IPS-18c (cell line): ENCODE results near the gene CRADD.
"Not testable (repeated sequence)": the region's sequence is repeated elsewhere in the genome, so short reads cannot be mapped to it uniquely, and the experiment has no call there.

Source experiments
- H3K4me3 ChIP-seq: 2 replicates; pipeline ENCODE4 v1.7.0; 2013; ENCODE audit warnings: low read depth, mild to moderate bottlenecking, low read length, moderate library complexity; ENCODE audit not compliant: insufficient read depth
- H3K9me3 ChIP-seq: one replicate; pipeline ENCODE4 v1.6.1; 2013; ENCODE audit warnings: mild to moderate bottlenecking, low read length, moderate library complexity; ENCODE audit not compliant: control insufficient read depth, insufficient read depth

Gene CRADD

DNA sequence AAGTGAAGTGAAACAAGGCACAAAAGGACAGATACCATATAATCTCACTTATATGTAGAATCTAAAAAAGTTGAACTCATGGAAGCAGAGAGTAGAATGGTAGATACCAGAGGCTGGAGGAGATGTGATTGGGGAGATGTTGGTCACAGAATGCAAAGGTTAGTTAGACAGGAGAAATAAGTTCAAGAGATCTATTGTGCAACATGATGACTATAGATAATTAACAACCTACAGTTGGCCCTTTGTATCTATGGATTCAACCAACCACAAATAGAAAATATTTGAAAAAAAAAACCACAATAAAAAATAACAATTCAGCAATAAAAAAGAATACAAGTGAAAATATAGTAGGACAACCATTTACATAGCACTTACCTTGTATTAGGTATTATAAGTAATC is 19.3 kb downstream of the CRADD start:
- H3K4me3 ChIP-seq: no peak overlapping the region
- no peaks in the 10 kb centered on the region for H3K9me3 ChIP-seq

- no peak overlapping the region for H3K4me3 ChIP-seq
- H3K9me3 ChIP-seq: no peaks in the 10 kb centered on the region
Observed at GRCh38 chr12:93698307-93699092, 21.3 kb downstream of the CRADD start.

GRCh38 chr12:93699271-93700145 is 22.3 kb downstream of the CRADD start:
- Histone ChIP-seq H3K4me3 (no peak overlapping the region), H3K9me3 (no peaks in the 10 kb centered on the region)

GRCh38 chr12:93702707-93703315 is 25.6 kb downstream of the CRADD start:
- Histone ChIP-seq H3K9me3 (no peaks in the 10 kb centered on the region), H3K4me3 (no peak overlapping the region)

DNA sequence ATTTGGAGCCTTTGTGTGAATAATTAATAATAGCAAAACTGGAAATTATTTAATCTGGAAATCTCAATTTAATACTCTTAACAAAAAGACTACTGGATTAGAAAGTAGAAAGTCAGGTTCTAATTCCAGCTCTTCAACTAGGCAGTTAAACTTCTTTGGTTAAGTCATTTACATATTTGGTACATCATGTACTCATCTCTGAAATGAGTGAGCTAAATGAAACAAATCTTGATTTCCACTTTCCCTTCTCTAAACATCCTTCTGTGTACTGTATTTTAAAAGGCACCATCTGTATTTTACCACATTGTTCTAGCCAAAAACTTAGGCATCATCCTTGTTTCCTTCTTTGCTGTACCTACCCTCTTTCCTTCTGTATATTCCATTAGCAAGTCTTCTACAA is 26.9 kb downstream of the CRADD start:
- H3K9me3 ChIP-seq: no peaks in the 10 kb centered on the region

DNA sequence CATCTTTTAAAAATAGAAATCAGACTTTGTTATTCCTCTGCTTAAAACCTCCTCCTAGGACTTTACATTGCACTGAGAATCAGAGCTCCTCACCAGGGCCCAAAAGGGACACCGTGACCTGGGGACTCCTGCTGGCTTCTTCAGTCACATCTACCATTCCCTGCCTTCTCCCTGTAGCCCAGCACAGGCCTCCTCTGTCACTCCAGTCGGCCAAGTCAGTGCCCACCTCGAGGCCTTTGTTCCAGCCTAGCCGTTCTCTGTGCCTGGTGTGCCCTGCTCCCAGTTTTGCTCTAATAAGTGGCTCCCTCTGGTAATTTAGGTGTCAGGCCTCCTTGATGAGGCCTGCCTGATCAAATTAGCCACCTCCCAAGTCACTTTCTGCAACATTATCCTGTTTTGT is 27.4 kb downstream of the CRADD start:
- Histone ChIP-seq H3K9me3 (no peaks in the 10 kb centered on the region), H3K4me3 (no peak overlapping the region)

More for the DNA sequence above, 26.9 kb downstream of the CRADD start:
- no peak overlapping the region for H3K4me3 ChIP-seq

- Histone ChIP-seq H3K4me3 (no peak overlapping the region), H3K9me3 (no peaks in the 10 kb centered on the region)
Observed at GRCh38 chr12:93705237-93705636, 28.1 kb downstream of the CRADD start.

DNA sequence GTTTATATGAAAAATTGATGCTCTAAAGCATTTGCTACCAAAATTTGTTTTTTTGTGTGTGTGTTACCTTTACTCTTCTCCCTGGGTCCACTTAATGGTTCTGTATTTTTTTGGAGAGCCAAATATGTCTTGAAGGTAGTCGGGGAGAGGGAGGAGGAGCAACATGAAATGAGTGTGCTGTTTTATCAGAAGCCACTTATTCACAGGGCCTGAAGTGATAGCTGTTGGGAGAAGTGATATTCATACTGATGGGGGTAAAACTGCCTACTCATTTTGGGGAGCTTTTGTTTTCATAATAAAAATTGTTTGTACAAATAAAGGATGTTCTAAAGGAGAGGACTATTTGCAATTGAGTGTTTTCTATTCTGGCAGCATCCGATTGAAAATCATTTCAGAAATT is 29.2 kb downstream of the CRADD start:
- H3K4me3 ChIP-seq: no peak overlapping the region
- H3K9me3 ChIP-seq: no peaks in the 10 kb centered on the region

GRCh38 chr12:93706824-93707223 is 29.6 kb downstream of the CRADD start:
- Histone ChIP-seq H3K9me3 (no peaks in the 10 kb centered on the region), H3K4me3 (no peak overlapping the region)

DNA sequence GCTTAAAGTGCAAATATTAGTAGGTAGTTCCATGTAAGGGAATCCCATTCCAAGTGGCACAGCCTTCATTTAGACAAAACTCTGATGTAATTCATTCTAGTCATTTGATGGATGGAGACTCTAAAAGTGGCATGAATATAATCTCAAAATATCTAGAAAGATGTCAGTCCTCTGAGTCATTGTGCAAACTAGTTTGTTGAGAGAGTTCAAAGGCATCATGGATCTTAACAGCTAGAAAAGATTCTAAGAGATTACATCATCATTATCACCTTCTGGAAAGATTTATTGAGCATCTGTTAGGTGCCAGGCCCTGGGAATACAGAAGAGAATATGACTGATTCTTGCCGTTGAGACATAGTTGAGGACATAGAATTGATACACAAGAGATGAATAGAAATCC is 30.7 kb downstream of the CRADD start:
- Histone ChIP-seq H3K9me3 (no peaks in the 10 kb centered on the region), H3K4me3 (no peak overlapping the region)

- Histone ChIP-seq H3K9me3 (no peaks in the 10 kb centered on the region), H3K4me3 (no peak overlapping the region)
Observed at GRCh38 chr12:93708952-93709351, 31.8 kb downstream of the CRADD start.

GRCh38 chr12:93709386-93709785 is 32.2 kb downstream of the CRADD start:
- H3K4me3 ChIP-seq: no peak overlapping the region
- H3K9me3 ChIP-seq: no peaks in the 10 kb centered on the region

DNA sequence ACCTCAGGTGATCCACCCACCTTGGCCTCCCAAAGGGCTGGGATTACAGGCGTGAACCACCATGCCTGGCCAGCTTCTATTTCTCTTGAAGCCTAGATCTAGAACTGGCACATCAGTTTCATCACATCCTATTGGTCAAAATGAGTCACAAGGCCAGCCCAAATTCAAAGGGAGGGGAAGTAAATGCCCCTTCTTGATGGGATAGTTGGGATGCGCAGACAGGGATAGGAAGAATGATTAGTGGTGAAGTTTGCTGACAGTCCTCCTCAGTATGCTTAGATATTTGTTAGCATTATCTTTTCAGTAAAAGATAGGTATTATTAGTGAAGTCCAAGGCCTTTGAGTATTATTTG is 33.4 kb downstream of the CRADD start:
- Histone ChIP-seq H3K9me3 (no peaks in the 10 kb centered on the region), H3K4me3 (no peak overlapping the region)

GRCh38 chr12:93711502-93711901 is 34.3 kb downstream of the CRADD start:
- not testable (repeated sequence) for H3K4me3 ChIP-seq, H3K9me3 ChIP-seq

- no peaks in the 10 kb centered on the region for H3K9me3 ChIP-seq
- no peak overlapping the region for H3K4me3 ChIP-seq
Observed at GRCh38 chr12:93712200-93712599, 35.0 kb downstream of the CRADD start.

DNA sequence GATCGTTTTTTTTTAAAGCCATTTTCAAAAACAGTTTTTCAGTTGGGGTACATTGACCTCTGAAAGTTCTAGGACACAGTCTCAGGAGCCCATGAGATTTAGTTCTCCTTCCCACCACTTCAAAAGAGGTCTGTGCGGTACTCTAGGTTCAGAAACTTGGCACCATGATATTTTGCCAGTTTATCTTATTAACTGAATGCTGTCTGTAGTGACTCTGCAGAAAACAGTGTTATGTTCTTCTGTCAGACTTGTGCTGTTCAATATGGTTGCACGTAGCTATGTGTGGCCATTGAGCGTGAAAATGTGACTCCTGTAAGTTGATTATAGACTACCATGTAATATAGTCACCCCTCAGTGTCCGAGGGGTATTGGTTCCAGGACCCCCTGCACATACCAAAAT is 35.9 kb downstream of the CRADD start:
- Histone ChIP-seq H3K9me3 (no peaks in the 10 kb centered on the region), H3K4me3 (no peak overlapping the region)

- Histone ChIP-seq H3K4me3 (no peak overlapping the region), H3K9me3 (no peaks in the 10 kb centered on the region)
Observed at GRCh38 chr12:93713800-93714199, 36.6 kb downstream of the CRADD start.

DNA sequence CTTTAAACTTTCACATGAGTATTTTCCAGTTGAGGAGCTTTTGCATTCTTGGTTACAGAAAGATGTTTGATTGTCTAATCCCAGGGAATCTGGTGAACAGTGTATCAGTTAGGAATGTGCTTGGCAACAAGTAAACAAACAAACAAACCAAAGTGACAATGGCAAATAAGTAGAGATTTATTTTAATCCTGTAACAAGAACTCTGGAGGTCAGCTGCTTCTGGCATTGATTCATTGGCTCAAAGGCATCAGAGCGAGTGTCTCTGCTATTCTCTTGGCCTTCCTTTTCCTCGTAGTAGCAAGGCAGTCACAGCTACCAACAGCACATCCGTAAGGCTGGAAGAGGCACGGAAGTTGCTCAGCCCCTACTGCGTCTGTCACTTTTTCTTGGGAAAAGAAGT is 37.2 kb downstream of the CRADD start:
- Histone ChIP-seq H3K9me3 (no peaks in the 10 kb centered on the region), H3K4me3 (no peak overlapping the region)
